WTC11 (cell line): ENCODE measurements around the gene HOXC5. TPM values are rescaled to one million over a fixed set of nuclear protein-coding genes. Genes with fewer than 3 reads are reported as not detected.

Experiments used
- ATAC-seq: fragments of 200-7000 bp; cut with Tn5 transposase; 2 replicates; pipeline ENCODE4 v1.10.0; 2021; ENCODE audit warnings: mild to moderate bottlenecking, moderate library complexity
- CTCF ChIA-PET: fragments of 300-600 bp; sonication (Branson Sonifier 250); formaldehyde crosslinking; loops from one replicate; lab custom pipeline; 2021; ENCODE audit warnings: antibody characterized with exemption; lab: Charles Lee
- POLR2A ChIA-PET: fragments of 350-600 bp; sonication (Branson Sonifier 250); formaldehyde crosslinking; loops from one replicate; lab custom pipeline; 2021; ENCODE audit warnings: antibody characterized with exemption; lab: Charles Lee
- DNase-seq: peaks from one replicate; pipeline ENCODE4 v3.0.0; 2021; ENCODE audit warnings: low spot score
- H3K27ac Mint-ChIP-seq: 2 replicates; pipeline ENCODE4 v1.8.0; 2021; ENCODE audit warnings: mixed read lengths
- H3K27me3 Mint-ChIP-seq: 2 replicates; pipeline ENCODE4 v1.8.0; 2021; ENCODE audit warnings: low read depth, mild to moderate bottlenecking, moderate library complexity, mixed read lengths
- H3K36me3 Mint-ChIP-seq: 2 replicates; pipeline ENCODE4 v1.8.0; 2021; ENCODE audit warnings: mixed read lengths
- H3K4me1 Mint-ChIP-seq: 2 replicates; pipeline ENCODE4 v1.8.0; 2022; ENCODE audit warnings: mixed read lengths
- H3K4me3 Mint-ChIP-seq: 2 replicates; pipeline ENCODE4 v1.8.0; 2021; ENCODE audit warnings: mild to moderate bottlenecking, moderate library complexity, mixed read lengths
- H3K9me3 Mint-ChIP-seq: 2 replicates; pipeline ENCODE4 v1.8.0; 2021; ENCODE audit warnings: mixed read lengths
- ATF2 ChIP-seq: sonication (generic); formaldehyde crosslinking; IDR thresholded peaks from 2 replicates; pipeline ENCODE4 v1.8.1; 2022; ENCODE audit warnings: low read depth, missing genetic modification reagents, borderline replicate concordance
- CREM ChIP-seq: sonication (generic); formaldehyde crosslinking; IDR thresholded peaks from 2 replicates; pipeline ENCODE4 v1.8.1; 2022; ENCODE audit warnings: mild to moderate bottlenecking, missing genetic modification reagents, moderate library complexity
- E2F1 ChIP-seq: sonication (generic); formaldehyde crosslinking; IDR thresholded peaks from 2 replicates; pipeline ENCODE4 v1.8.0; 2022; ENCODE audit warnings: mild to moderate bottlenecking, missing genetic modification reagents
- E2F4 ChIP-seq: sonication (generic); formaldehyde crosslinking; IDR thresholded peaks from 2 replicates; pipeline ENCODE4 v1.8.1; 2022; ENCODE audit warnings: low read depth, mild to moderate bottlenecking, moderate library complexity, missing genetic modification reagents, borderline replicate concordance
- ELF4 ChIP-seq: sonication (generic); formaldehyde crosslinking; IDR thresholded peaks from 2 replicates; pipeline ENCODE4 v1.8.1; 2022; ENCODE audit warnings: low read depth, mild to moderate bottlenecking, moderate library complexity, missing genetic modification reagents
- EMX1 ChIP-seq: fragments of 250-450 bp; sonication (Bioruptor Pico); IDR thresholded peaks from 2 replicates; pipeline ENCODE4 v1.8.0; 2021; ENCODE audit warnings: mild to moderate bottlenecking
- FOXK1 ChIP-seq: sonication (generic); formaldehyde crosslinking; IDR thresholded peaks from 2 replicates; pipeline ENCODE4 v1.8.0; 2022; ENCODE audit warnings: mild to moderate bottlenecking, moderate library complexity, missing genetic modification reagents
- FOXP4 ChIP-seq: sonication (generic); formaldehyde crosslinking; IDR thresholded peaks from 2 replicates; pipeline ENCODE4 v1.8.0; 2022; ENCODE audit warnings: mild to moderate bottlenecking, missing genetic modification reagents
- GABPB1 ChIP-seq: sonication (generic); formaldehyde crosslinking; IDR thresholded peaks from 2 replicates; pipeline ENCODE4 v1.8.1; 2023; ENCODE audit warnings: mild to moderate bottlenecking, missing genetic modification reagents
- IRF2 ChIP-seq: sonication (generic); formaldehyde crosslinking; IDR thresholded peaks from 2 replicates; pipeline ENCODE4 v1.8.0; 2022; ENCODE audit warnings: low read depth, missing genetic modification reagents, borderline replicate concordance
- NFYB ChIP-seq: sonication (generic); formaldehyde crosslinking; conservative IDR thresholded peaks from 2 replicates; pipeline ENCODE4 v1.8.0; 2022; ENCODE audit warnings: low read depth, missing genetic modification reagents
- OVOL2 ChIP-seq: fragments of 250-450 bp; sonication (Bioruptor Pico); IDR thresholded peaks from 2 replicates; pipeline ENCODE4 v1.9.0; 2021; ENCODE audit warnings: mild to moderate bottlenecking, borderline replicate concordance
- PREB ChIP-seq: sonication (generic); formaldehyde crosslinking; IDR thresholded peaks from 2 replicates; pipeline ENCODE4 v1.8.1; 2022; ENCODE audit warnings: mild to moderate bottlenecking, missing genetic modification reagents, moderate library complexity, borderline replicate concordance
- SMAD3 ChIP-seq: sonication (generic); formaldehyde crosslinking; IDR thresholded peaks from 2 replicates; pipeline ENCODE4 v1.8.0; 2022; ENCODE audit warnings: missing genetic modification reagents, mild to moderate bottlenecking, borderline replicate concordance
- ZNF219 ChIP-seq: sonication (generic); formaldehyde crosslinking; IDR thresholded peaks from 2 replicates; pipeline ENCODE4 v1.8.0; 2023; ENCODE audit warnings: missing genetic modification reagents, mild to moderate bottlenecking, borderline replicate concordance
- ZNF317 ChIP-seq: sonication (generic); formaldehyde crosslinking; IDR thresholded peaks from 2 replicates; pipeline ENCODE4 v1.8.1; 2023; ENCODE audit warnings: low read depth, mild to moderate bottlenecking, moderate library complexity, missing genetic modification reagents, borderline replicate concordance
- ZNF396 ChIP-seq: fragments of 250-450 bp; sonication (Bioruptor Pico); IDR thresholded peaks from 2 replicates; pipeline ENCODE4 v1.8.0; 2021; ENCODE audit warnings: mild to moderate bottlenecking, moderate library complexity, borderline replicate concordance
- ZNF512 ChIP-seq: sonication (generic); formaldehyde crosslinking; IDR thresholded peaks from 2 replicates; pipeline ENCODE4 v1.8.1; 2022; ENCODE audit warnings: missing genetic modification reagents, borderline replicate concordance
- total RNA-seq: library from RNA; stranded (reverse); gene quantifications from 3 replicates; pipeline ENCODE4 v1.2.3, GENCODE V29; 2021

The HOXC5 gene
- total RNA-seq, 1 experiment from 2014 or later: not detected

GRCh38 chr12:53984901-53985691, 47.8 kb upstream of the HOXC5 start, which contains the start of gene HOXC10 (continued):
- TF ChIP-seq E2F1 (CRISPR knock-in tag): no peak

- TF ChIP-seq ZNF512 (CRISPR knock-in tag): no peak
- TF ChIP-seq E2F4 (CRISPR knock-in tag): no peak
- TF ChIP-seq ZNF317 (CRISPR knock-in tag): no peak
- no peak for TF ChIP-seq FOXK1 (CRISPR knock-in tag)
- no peak for TF ChIP-seq EMX1 (CRISPR knock-in tag)
- no peak for TF ChIP-seq SMAD3
- TF ChIP-seq ZNF219 (CRISPR knock-in tag): no peak
- TF ChIP-seq OVOL2 (CRISPR knock-in tag): no peak
- TF ChIP-seq NFYB (CRISPR knock-in tag): no peak
- no peak for TF ChIP-seq GABPB1 (CRISPR knock-in tag)
- TF ChIP-seq ELF4: no peak
- TF ChIP-seq CREM (CRISPR knock-in tag): no peak
- no peak for TF ChIP-seq IRF2 (CRISPR knock-in tag)
- no peak for TF ChIP-seq ATF2 (CRISPR knock-in tag)
- TF ChIP-seq PREB (CRISPR knock-in tag): no peak
- no peak for TF ChIP-seq FOXP4 (CRISPR knock-in tag)
- no peak for TF ChIP-seq E2F1 (CRISPR knock-in tag)
- TF ChIP-seq ZNF396 (CRISPR knock-in tag): no peak
- ChIA-PET POLR2A (interaction anchor here (0.9 kb wide), 1 partner anchor 32 kb away, joined by 3 read pairs; no protein-coding TSS in a partner anchor), CTCF (interaction anchor here (0.9 to 5.1 kb wide), 16 partner anchors 9 to 257 kb away, joined by 3 to 43 read pairs (median 10); partner anchors contain the start of genes HOXC5, HOXC8 and HOXC9)
Observed at GRCh38 chr12:53985692-53985993, 47.2 kb upstream of the HOXC5 start.

More at GRCh38 chr12:53985692-53985993, 47.2 kb upstream of the HOXC5 start:
- Mint-ChIP-seq H3K9me3 (no peaks in the 10 kb centered on the region), H3K4me3 (peak overlapping the region; percentile 52), H3K36me3 (no peaks in the 10 kb centered on the region), H3K4me1 (peaks cover 39% of the 10 kb centered on the region), H3K27me3 (peaks cover 100% of the 10 kb centered on the region), H3K27ac (no peak overlapping the region)
- ATAC-seq: no peak
- DNase-seq: no peak
